ENCODE data around the gene TSPAN17. TPM values are rescaled to one million over a fixed set of nuclear protein-coding genes. Genes with fewer than 3 reads are reported as not detected.
"Not testable (repeated sequence)": the region's sequence is repeated elsewhere in the genome, so short reads cannot be mapped to it uniquely, and the experiment has no call there.

TSPAN17 gene
- total RNA-seq, 1 experiment from 2014 or later: 4.8 TPM

GRCh38 chr5:176699446-176699845, 52.2 kb downstream of the TSPAN17 start:
- H3K9me2 ChIP-seq (replicated peaks; ENCODE audit: insufficient read depth, low read length); H3K4me3 ChIP-seq (ENCODE audit: low read length); DNase-seq; H2AFZ ChIP-seq (ENCODE audit: low read length); H3K27me3 ChIP-seq (ENCODE audit: low read length); H3K4me2 ChIP-seq (ENCODE audit: low read depth, low read length, poor library complexity, severe bottlenecking); H4K20me1 ChIP-seq (ENCODE audit: insufficient read depth, low read depth, low read length); H3K27ac ChIP-seq (ENCODE audit: low read length); H3K36me3 ChIP-seq (ENCODE audit: insufficient read depth, low read length); H3K79me2 ChIP-seq (ENCODE audit: low read length); H3K9me3 ChIP-seq (ENCODE audit: low read length); H3K4me1 ChIP-seq (ENCODE audit: low read length); H3K9ac ChIP-seq (ENCODE audit: low read length): not testable (repeated sequence)

- H3K36me3 ChIP-seq (ENCODE audit: insufficient read depth, low read length): no peaks in the 10 kb centered on the region
- H3K27ac ChIP-seq (ENCODE audit: low read length): no peak overlapping the region
- no peak overlapping the region for H2AFZ ChIP-seq (ENCODE audit: low read length)
- no peak overlapping the region for H3K4me2 ChIP-seq (ENCODE audit: low read depth, low read length, poor library complexity, severe bottlenecking)
- H3K27me3 ChIP-seq (ENCODE audit: low read length): no peaks in the 10 kb centered on the region
- H3K4me1 ChIP-seq (ENCODE audit: low read length): no peaks in the 10 kb centered on the region
- no peak for DNase-seq
- H3K9me3 ChIP-seq (ENCODE audit: low read length): no peaks in the 10 kb centered on the region
- no peaks in the 10 kb centered on the region for H4K20me1 ChIP-seq (ENCODE audit: insufficient read depth, low read depth, low read length)
- no peaks in the 10 kb centered on the region for H3K79me2 ChIP-seq (ENCODE audit: low read length)
- no peak overlapping the region for H3K4me3 ChIP-seq (ENCODE audit: low read length)
- H3K9me2 ChIP-seq (replicated peaks; ENCODE audit: insufficient read depth, low read length): no peaks in the 10 kb centered on the region
- H3K9ac ChIP-seq (ENCODE audit: low read length): no peak overlapping the region
Observed at GRCh38 chr5:176700239-176700847, 53.1 kb downstream of the TSPAN17 start.

- Histone ChIP-seq H3K27me3 (ENCODE audit: low read length) (no peaks in the 10 kb centered on the region), H3K27ac (ENCODE audit: low read length) (no peak overlapping the region), H3K4me3 (ENCODE audit: low read length) (no peak overlapping the region), H3K4me2 (ENCODE audit: low read depth, low read length, poor library complexity, severe bottlenecking) (no peak overlapping the region), H3K36me3 (ENCODE audit: insufficient read depth, low read length) (no peaks in the 10 kb centered on the region), H3K9ac (ENCODE audit: low read length) (no peak overlapping the region), H4K20me1 (ENCODE audit: insufficient read depth, low read depth, low read length) (no peaks in the 10 kb centered on the region), H3K79me2 (ENCODE audit: low read length) (no peaks in the 10 kb centered on the region), H3K9me2 (replicated peaks; ENCODE audit: insufficient read depth, low read length) (no peaks in the 10 kb centered on the region), H3K9me3 (ENCODE audit: low read length) (no peaks in the 10 kb centered on the region), H2AFZ (ENCODE audit: low read length) (no peak overlapping the region), H3K4me1 (ENCODE audit: low read length) (no peaks in the 10 kb centered on the region)
- no peak for DNase-seq
Observed at GRCh38 chr5:176702671-176703641, 55.7 kb downstream of the TSPAN17 start.

GRCh38 chr5:176703857-176704256, 56.6 kb downstream of the TSPAN17 start:
- H3K27me3 ChIP-seq (ENCODE audit: low read length): no peaks in the 10 kb centered on the region
- DNase-seq: no peak
- no peak overlapping the region for H3K4me2 ChIP-seq (ENCODE audit: low read depth, low read length, poor library complexity, severe bottlenecking)
- no peak overlapping the region for H2AFZ ChIP-seq (ENCODE audit: low read length)
- no peaks in the 10 kb centered on the region for H3K4me1 ChIP-seq (ENCODE audit: low read length)
- no peak overlapping the region for H3K9ac ChIP-seq (ENCODE audit: low read length)
- H3K9me3 ChIP-seq (ENCODE audit: low read length): no peaks in the 10 kb centered on the region
- H3K4me3 ChIP-seq (ENCODE audit: low read length): no peak overlapping the region
- H3K79me2 ChIP-seq (ENCODE audit: low read length): no peaks in the 10 kb centered on the region
- H4K20me1 ChIP-seq (ENCODE audit: insufficient read depth, low read depth, low read length): no peaks in the 10 kb centered on the region
- H3K27ac ChIP-seq (ENCODE audit: low read length): no peak overlapping the region
- H3K9me2 ChIP-seq (replicated peaks; ENCODE audit: insufficient read depth, low read length): no peaks in the 10 kb centered on the region
- H3K36me3 ChIP-seq (ENCODE audit: insufficient read depth, low read length): no peaks in the 10 kb centered on the region

- no peak for DNase-seq
- H3K4me3 ChIP-seq (ENCODE audit: low read length): no peak overlapping the region
- H3K27me3 ChIP-seq (ENCODE audit: low read length): no peaks in the 10 kb centered on the region
- H2AFZ ChIP-seq (ENCODE audit: low read length): no peak overlapping the region
- H4K20me1 ChIP-seq (ENCODE audit: insufficient read depth, low read depth, low read length): no peaks in the 10 kb centered on the region
- no peak overlapping the region for H3K4me2 ChIP-seq (ENCODE audit: low read depth, low read length, poor library complexity, severe bottlenecking)
- no peaks in the 10 kb centered on the region for H3K9me2 ChIP-seq (replicated peaks; ENCODE audit: insufficient read depth, low read length)
- no peak overlapping the region for H3K9ac ChIP-seq (ENCODE audit: low read length)
- no peaks in the 10 kb centered on the region for H3K4me1 ChIP-seq (ENCODE audit: low read length)
- no peaks in the 10 kb centered on the region for H3K9me3 ChIP-seq (ENCODE audit: low read length)
- H3K79me2 ChIP-seq (ENCODE audit: low read length): no peaks in the 10 kb centered on the region
- H3K36me3 ChIP-seq (ENCODE audit: insufficient read depth, low read length): no peaks in the 10 kb centered on the region
- no peak overlapping the region for H3K27ac ChIP-seq (ENCODE audit: low read length)
Observed at GRCh38 chr5:176704355-176704754, 57.1 kb downstream of the TSPAN17 start.

- no peaks in the 10 kb centered on the region for H4K20me1 ChIP-seq (ENCODE audit: insufficient read depth, low read depth, low read length)
- no peak overlapping the region for H3K4me2 ChIP-seq (ENCODE audit: low read depth, low read length, poor library complexity, severe bottlenecking)
- no peaks in the 10 kb centered on the region for H3K79me2 ChIP-seq (ENCODE audit: low read length)
- no peak overlapping the region for H3K27ac ChIP-seq (ENCODE audit: low read length)
- no peak overlapping the region for H2AFZ ChIP-seq (ENCODE audit: low read length)
- H3K9ac ChIP-seq (ENCODE audit: low read length): no peak overlapping the region
- DNase-seq: no peak
- no peaks in the 10 kb centered on the region for H3K4me1 ChIP-seq (ENCODE audit: low read length)
- no peaks in the 10 kb centered on the region for H3K9me3 ChIP-seq (ENCODE audit: low read length)
- H3K36me3 ChIP-seq (ENCODE audit: insufficient read depth, low read length): no peaks in the 10 kb centered on the region
- no peak overlapping the region for H3K4me3 ChIP-seq (ENCODE audit: low read length)
- no peaks in the 10 kb centered on the region for H3K9me2 ChIP-seq (replicated peaks; ENCODE audit: insufficient read depth, low read length)
- no peaks in the 10 kb centered on the region for H3K27me3 ChIP-seq (ENCODE audit: low read length)
Observed at GRCh38 chr5:176704817-176705216, 57.5 kb downstream of the TSPAN17 start.

Small RNA genes within 50 kb of the gene (small RNA-seq; reads per million reads assigned to genes)
- gene MIR4281: not detected

Other genes with a start within 250 kb of the TSPAN17 start
- gene CLTB, start 230.9 kb upstream of the TSPAN17 start, total RNA-seq (2014; rRNA removed; shearing (Covaris generic); ENCODE audit: low replicate concordance): 31.7 and 78.9 TPM in 2 replicates
- 22.9 and 37.5 TPM in 2 replicates for gene FAF2, start 199.1 kb upstream of the TSPAN17 start, total RNA-seq (2014; rRNA removed; shearing (Covaris generic); ENCODE audit: low replicate concordance)
- gene RNF44, start 110.1 kb upstream of the TSPAN17 start, total RNA-seq (2014; rRNA removed; shearing (Covaris generic); ENCODE audit: low replicate concordance): 33.1 and 55.8 TPM in 2 replicates
- 0.04 and 0.07 TPM in 2 replicates for gene CDHR2, start 98.1 kb upstream of the TSPAN17 start, total RNA-seq (2014; rRNA removed; shearing (Covaris generic); ENCODE audit: low replicate concordance)
- gene GPRIN1, start 37.3 kb upstream of the TSPAN17 start, total RNA-seq (2014; rRNA removed; shearing (Covaris generic); ENCODE audit: low replicate concordance): 1.9 and 4.6 TPM in 2 replicates
- gene SNCB, start 16.9 kb upstream of the TSPAN17 start, total RNA-seq (2014; rRNA removed; shearing (Covaris generic); ENCODE audit: low replicate concordance): not detected in 2 replicates
- not detected in 2 replicates for gene EIF4E1B, start 16.8 kb upstream of the TSPAN17 start, total RNA-seq (2014; rRNA removed; shearing (Covaris generic); ENCODE audit: low replicate concordance)
- gene UNC5A, start 163.1 kb downstream of the TSPAN17 start, total RNA-seq (2014; rRNA removed; shearing (Covaris generic); ENCODE audit: low replicate concordance): not detected in 2 replicates